ENCODE results near the gene C20orf204. TPM values are rescaled to one million over a fixed set of nuclear protein-coding genes. Genes with fewer than 3 reads are reported as not detected.

Gene C20orf204
- total RNA-seq, 1 donor from 2014 or later: 3.0 TPM

DNA sequence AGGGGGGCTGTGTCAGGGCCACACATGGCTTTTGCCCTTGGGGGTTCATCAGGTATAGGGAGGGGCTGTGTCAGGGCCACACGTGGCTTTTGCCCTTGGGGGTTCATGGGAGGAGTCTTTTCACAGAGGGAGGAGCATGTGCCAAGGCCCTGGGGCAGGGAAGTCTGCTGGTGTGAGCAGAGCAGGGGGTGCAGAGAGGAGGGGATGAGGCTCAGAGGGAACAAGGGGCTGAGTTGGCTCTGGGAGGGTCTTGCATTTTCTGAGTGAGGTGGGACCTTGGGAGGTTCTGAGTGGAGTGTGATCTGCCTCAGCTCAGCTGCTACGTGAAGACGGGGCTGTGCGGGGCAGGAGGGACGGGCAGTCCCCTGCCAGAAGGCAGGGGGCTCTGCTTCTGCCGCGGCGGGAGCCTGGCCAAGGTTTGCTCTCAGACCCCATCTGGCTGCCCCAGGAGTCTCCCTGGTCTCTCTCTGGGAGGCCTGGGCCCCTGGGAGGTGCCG, 19.5 kb downstream of the C20orf204 start:
- DNase-seq (ENCODE audit: extremely low spot score, unreplicated experiment): no peak
- no peak overlapping the region for H3K27ac Mint-ChIP-seq
- H3K36me3 Mint-ChIP-seq: no peaks in the 10 kb centered on the region
- H3K4me1 Mint-ChIP-seq (ENCODE audit: unreplicated experiment): peaks cover 18% of the 10 kb centered on the region
- peaks cover 22% of the 10 kb centered on the region for H3K27me3 Mint-ChIP-seq
- H3K9me3 Mint-ChIP-seq: no peaks in the 10 kb centered on the region
- H3K4me3 Mint-ChIP-seq: no peak overlapping the region
- TF ChIP-seq, protein P1, sequence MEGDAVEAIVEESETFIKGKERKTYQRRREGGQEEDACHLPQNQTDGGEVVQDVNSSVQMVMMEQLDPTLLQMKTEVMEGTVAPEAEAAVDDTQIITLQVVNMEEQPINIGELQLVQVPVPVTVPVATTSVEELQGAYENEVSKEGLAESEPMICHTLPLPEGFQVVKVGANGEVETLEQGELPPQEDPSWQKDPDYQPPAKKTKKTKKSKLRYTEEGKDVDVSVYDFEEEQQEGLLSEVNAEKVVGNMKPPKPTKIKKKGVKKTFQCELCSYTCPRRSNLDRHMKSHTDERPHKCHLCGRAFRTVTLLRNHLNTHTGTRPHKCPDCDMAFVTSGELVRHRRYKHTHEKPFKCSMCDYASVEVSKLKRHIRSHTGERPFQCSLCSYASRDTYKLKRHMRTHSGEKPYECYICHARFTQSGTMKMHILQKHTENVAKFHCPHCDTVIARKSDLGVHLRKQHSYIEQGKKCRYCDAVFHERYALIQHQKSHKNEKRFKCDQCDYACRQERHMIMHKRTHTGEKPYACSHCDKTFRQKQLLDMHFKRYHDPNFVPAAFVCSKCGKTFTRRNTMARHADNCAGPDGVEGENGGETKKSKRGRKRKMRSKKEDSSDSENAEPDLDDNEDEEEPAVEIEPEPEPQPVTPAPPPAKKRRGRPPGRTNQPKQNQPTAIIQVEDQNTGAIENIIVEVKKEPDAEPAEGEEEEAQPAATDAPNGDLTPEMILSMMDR (conservative IDR thresholded peaks at IDR 0.05): no peak

DNA sequence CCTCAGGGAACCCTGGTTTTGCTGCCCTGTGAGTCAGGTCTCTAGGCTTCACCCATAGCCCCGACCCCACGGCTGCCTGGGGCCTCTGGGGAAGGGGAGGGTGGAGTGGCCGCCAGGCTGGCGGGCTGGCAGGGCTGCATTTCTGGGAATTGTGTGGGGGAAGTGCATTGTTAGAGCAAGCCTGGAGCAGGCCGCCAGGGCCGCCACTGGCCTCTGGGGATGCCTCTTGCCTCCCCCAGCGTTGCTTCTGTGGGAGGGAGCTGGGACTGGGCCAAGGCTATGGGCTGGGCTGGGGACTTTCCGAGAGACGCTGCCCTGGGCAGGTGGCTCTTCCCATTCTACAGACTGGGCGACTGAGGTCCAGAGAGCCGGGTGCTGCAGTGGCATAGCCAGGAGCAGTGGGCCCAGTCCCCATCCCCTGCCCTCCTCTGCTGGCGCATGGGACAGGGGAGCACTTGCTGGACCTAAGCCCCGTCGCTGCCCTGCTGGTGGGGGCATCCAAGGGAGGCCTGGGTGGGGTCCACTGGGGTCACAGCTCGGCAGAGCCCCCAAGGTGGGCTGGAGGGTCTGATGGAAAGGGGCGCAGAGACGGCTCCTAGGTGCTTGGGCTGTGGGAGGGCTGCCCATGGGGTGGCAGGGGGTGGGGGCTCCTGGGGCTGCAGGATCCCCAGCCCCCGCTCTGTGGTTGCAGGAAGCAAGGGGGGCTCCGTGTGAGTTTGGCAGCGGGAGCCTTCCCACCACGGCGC, 20.1 kb downstream of the C20orf204 start:
- Mint-ChIP-seq H3K27me3 (peaks cover 16% of the 10 kb centered on the region), H3K4me3 (no peak overlapping the region), H3K36me3 (no peaks in the 10 kb centered on the region), H3K9me3 (no peaks in the 10 kb centered on the region), H3K4me1 (ENCODE audit: unreplicated experiment) (peaks cover 18% of the 10 kb centered on the region), H3K27ac (no peak overlapping the region)
- DNase-seq (ENCODE audit: extremely low spot score, unreplicated experiment): no peak
- TF ChIP-seq, protein P1 (conservative IDR thresholded peaks at IDR 0.05): no peak

DNA sequence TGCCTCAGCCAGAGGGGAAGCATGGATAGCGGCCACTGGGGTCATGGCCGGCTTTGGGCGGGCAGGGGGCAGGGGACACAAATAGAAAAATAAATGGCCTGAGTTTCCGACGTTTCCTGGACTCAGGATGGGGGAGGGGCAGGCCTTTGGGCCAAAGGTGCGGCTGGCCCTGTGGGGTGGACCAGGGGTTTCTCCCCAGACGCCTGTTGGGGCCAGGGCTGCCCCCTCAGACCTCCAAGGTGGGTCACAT, 20.6 kb downstream of the C20orf204 start:
- Mint-ChIP-seq H3K36me3 (no peaks in the 10 kb centered on the region), H3K9me3 (no peaks in the 10 kb centered on the region), H3K27me3 (peaks cover 14% of the 10 kb centered on the region), H3K4me3 (no peak overlapping the region), H3K27ac (no peak overlapping the region), H3K4me1 (ENCODE audit: unreplicated experiment) (peaks cover 18% of the 10 kb centered on the region)
- TF ChIP-seq, protein P1 (conservative IDR thresholded peaks at IDR 0.05): no peak
- DNase-seq (ENCODE audit: extremely low spot score, unreplicated experiment): no peak

DNA sequence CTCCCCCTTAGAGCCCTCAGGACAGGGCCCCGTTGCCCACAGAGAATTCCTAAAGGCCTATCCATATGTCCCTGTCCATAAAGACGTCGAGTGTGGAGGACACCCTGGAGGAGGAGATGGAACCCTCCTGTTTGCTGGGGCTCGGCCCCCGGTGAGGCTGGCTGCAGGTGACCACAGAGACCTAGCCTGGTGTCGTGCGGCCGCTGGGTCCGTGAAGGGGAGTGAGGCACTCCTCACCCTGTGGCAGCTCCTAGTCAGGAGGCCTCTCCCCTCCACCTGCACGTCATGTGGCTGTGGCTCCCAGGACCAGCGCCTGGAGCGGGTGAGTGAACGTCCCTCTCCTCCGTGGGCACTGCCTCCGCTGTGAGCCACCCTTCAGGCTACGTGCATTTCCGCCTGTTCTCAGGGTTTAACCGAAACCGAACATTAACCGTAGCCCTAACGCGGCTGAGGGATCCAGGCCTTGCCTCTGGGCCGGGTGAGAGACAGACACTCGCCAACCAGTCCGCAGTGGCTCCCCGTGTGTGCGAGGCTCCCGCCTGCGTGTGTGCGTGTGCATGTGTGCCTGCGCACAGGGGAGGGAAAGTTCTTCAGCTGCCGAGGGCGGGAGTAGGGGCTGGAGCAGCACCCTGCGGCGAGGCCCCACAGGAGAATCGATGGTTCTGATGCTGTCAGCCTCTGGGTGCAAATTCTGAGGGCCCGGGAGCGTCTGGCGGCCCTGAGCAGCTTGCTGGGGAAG, 21.1 kb downstream of the C20orf204 start:
- Mint-ChIP-seq H3K36me3 (no peaks in the 10 kb centered on the region), H3K27ac (no peak overlapping the region), H3K4me1 (ENCODE audit: unreplicated experiment) (peaks cover 19% of the 10 kb centered on the region), H3K9me3 (no peaks in the 10 kb centered on the region), H3K27me3 (peaks cover 9% of the 10 kb centered on the region), H3K4me3 (no peak overlapping the region)
- TF ChIP-seq, protein P1 (conservative IDR thresholded peaks at IDR 0.05): no peak
- no peak for DNase-seq (ENCODE audit: extremely low spot score, unreplicated experiment)

DNA sequence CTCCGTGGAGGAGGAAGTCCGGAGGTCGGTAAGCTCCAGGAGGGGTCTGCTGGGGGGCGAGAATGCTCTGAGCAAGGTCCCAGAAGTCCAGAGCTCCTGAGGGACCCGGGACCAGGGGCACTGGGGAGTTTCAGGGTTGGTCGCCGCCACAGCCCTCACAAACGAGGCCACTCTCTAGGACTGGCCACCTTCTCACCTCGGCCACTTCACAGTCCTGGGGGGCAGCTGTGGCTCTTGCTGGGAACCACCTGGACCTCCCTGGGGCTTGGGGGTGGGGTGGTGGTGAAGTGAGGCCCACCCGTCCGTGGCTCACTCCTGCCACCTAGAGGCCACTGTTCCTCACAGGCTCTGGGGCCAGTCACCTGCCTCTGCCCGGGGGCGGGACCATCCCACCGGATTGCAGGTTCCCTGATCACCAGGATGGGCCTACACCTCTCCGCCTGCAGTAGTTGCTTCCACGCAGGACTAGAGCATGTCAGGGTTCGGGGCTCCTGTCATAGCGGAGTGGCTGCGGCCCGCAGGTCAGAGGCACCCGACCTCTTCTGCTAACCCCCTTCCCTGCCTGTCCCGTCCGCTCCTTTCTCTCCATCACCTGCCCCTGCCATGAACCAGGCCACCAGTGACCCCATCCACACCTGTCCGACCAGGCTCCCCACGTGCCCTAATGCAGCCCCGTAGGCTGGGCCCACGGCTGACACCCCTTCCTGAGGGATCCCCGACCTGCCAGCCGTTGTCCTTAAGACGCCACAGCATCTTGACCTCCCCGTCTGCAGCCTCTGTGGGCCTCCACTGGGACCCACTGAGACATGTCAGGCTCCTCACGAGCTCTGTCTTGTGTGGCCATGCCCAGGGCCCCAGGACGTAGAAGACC, 21.9 kb downstream of the C20orf204 start:
- Mint-ChIP-seq H3K27ac (peak overlapping the region; percentile 34), H3K27me3 (peaks cover 9% of the 10 kb centered on the region), H3K9me3 (no peaks in the 10 kb centered on the region), H3K4me3 (no peak overlapping the region), H3K36me3 (no peaks in the 10 kb centered on the region), H3K4me1 (ENCODE audit: unreplicated experiment) (peaks cover 23% of the 10 kb centered on the region)
- peak; percentile 88 for DNase-seq (ENCODE audit: extremely low spot score, unreplicated experiment)
- TF ChIP-seq, protein P1 (conservative IDR thresholded peaks at IDR 0.05): peak; percentile 88
